H1 (cell line): ENCODE data around the gene TSC2. TPM values are rescaled to one million over a fixed set of nuclear protein-coding genes. Genes with fewer than 3 reads are reported as not detected.

ENCODE experiments used
- CTCF ChIA-PET: fragments of 300-600 bp; sonication (Branson Sonifier 250); formaldehyde crosslinking; loops from one replicate; lab custom pipeline; 2021; ENCODE audit not compliant: partially characterized antibody; lab: Charles Lee
- POLR2A ChIA-PET: fragments of 300-600 bp; sonication (Branson Sonifier 250); formaldehyde crosslinking; loops from one replicate; lab custom pipeline; 2021; ENCODE audit warnings: inconsistent platforms; ENCODE audit not compliant: partially characterized antibody; lab: Charles Lee
- DNase-seq, 2 experiments: peaks; one replicate each; pipeline versions ENCODE4 v3.0.0 to v3.0.0-alpha.2; 2010 to 2022; ENCODE audit warnings: low spot score in 2 of 2, low read depth in 1 of 2, mixed read lengths in 1 of 2
- FAIRE-seq: peaks from 2 replicates; lab custom pipeline; 2011; peaks lifted over from hg19 to GRCh38; lab: Jason Lieb, UNC
- H2AFZ ChIP-seq: 2 replicates; pipeline ENCODE4 v1.8.1; 2012; ENCODE audit warnings: low read length, inconsistent platforms
- H2AK5ac ChIP-seq: 2 replicates; pipeline ENCODE4 v1.6.1; 2013; ENCODE audit warnings: low read depth, low read length
- H2BK120ac ChIP-seq: replicated peaks from 2 replicates; pipeline ENCODE3; 2013; ENCODE audit warnings: low read depth, low read length, inconsistent platforms
- H2BK12ac ChIP-seq: 2 replicates; pipeline ENCODE4 v1.6.1; 2013; ENCODE audit warnings: low read depth, low read length
- H2BK15ac ChIP-seq: 2 replicates; pipeline ENCODE4 v1.6.1; 2013; ENCODE audit warnings: low read length
- H2BK20ac ChIP-seq: 2 replicates; pipeline ENCODE4 v1.6.1; 2013; ENCODE audit warnings: low read length
- H2BK5ac ChIP-seq: 2 replicates; pipeline ENCODE4 v1.6.1; 2013; ENCODE audit warnings: low read depth, low read length
- H3K14ac ChIP-seq: 2 replicates; pipeline ENCODE4 v1.6.1; 2013; ENCODE audit warnings: inconsistent platforms; ENCODE audit not compliant: insufficient read length
- H3K18ac ChIP-seq: 2 replicates; pipeline ENCODE4 v1.6.1; 2013; ENCODE audit warnings: low read length; ENCODE audit errors: extremely low read depth
- H3K23ac ChIP-seq: 2 replicates; pipeline ENCODE4 v1.6.1; 2013; ENCODE audit warnings: inconsistent platforms; ENCODE audit not compliant: insufficient read length
- H3K23me2 ChIP-seq: 2 replicates; pipeline ENCODE4 v1.6.1; 2013; ENCODE audit warnings: low read depth, low read length
- H3K27ac ChIP-seq: 2 replicates; pipeline ENCODE4 v1.6.1; 2011; ENCODE audit warnings: low read depth, low read length, inconsistent platforms
- H3K27me3 ChIP-seq, 4 experiments: replicated peaks in 1 of 4; 1 replicate in 1 of 4; 2 replicates in 3 of 4; pipeline versions ENCODE4 v1.6.1 to v1.8.1; 2011 to 2013; ENCODE audit warnings: low read length in 3 of 4, mild to moderate bottlenecking in 3 of 4, inconsistent platforms in 2 of 4, mixed read lengths in 2 of 4, moderate library complexity in 1 of 4; ENCODE audit not compliant: control insufficient read depth in 3 of 4, insufficient read depth in 3 of 4; ENCODE audit errors: extremely low read depth in 1 of 4
- H3K36me3 ChIP-seq, 4 experiments: 2 replicates each; pipeline versions ENCODE4 v1.6.1 to v1.8.1; 2011 to 2013; ENCODE audit warnings: mild to moderate bottlenecking in 4 of 4, low read length in 3 of 4, moderate library complexity in 2 of 4, control low read depth in 1 of 4, inconsistent platforms in 1 of 4; ENCODE audit not compliant: insufficient read depth in 4 of 4, control insufficient read depth in 2 of 4
- H3K4ac ChIP-seq: replicated peaks from 2 replicates; pipeline ENCODE3; 2013; ENCODE audit warnings: low read length, low read depth, mixed read lengths, inconsistent platforms; ENCODE audit not compliant: insufficient read length
- H3K4me1 ChIP-seq, 4 experiments: replicated peaks in 1 of 4; 1 replicate in 1 of 4; 2 replicates in 3 of 4; pipeline versions ENCODE4 v1.6.1 to v1.8.1; 2011 to 2013; ENCODE audit warnings: low read length in 3 of 4, inconsistent platforms in 2 of 4, mixed read lengths in 1 of 4; ENCODE audit not compliant: insufficient read depth in 4 of 4, control insufficient read depth in 3 of 4
- H3K4me2 ChIP-seq, 2 experiments: 2 replicates each; pipeline versions ENCODE4 v1.6.1 to v1.8.1; 2011 to 2013; ENCODE audit warnings: low read depth in 2 of 2, low read length in 2 of 2, control low read depth in 1 of 2, inconsistent platforms in 1 of 2, mild to moderate bottlenecking in 1 of 2; ENCODE audit not compliant: insufficient read depth in 1 of 2
- H3K4me3 ChIP-seq, 4 experiments: fragments of 200-600, 300-600 bp in 1 of 4; sonication (generic), shearing (Covaris generic), sonication (Bioruptor Twin) in 1 of 4; 2 replicates each; pipeline versions ENCODE4 v1.5.1 to v1.8.1; 2011 to 2016; ENCODE audit warnings: low read length in 4 of 4, low read depth in 3 of 4, control low read depth in 2 of 4, inconsistent platforms in 2 of 4, mild to moderate bottlenecking in 2 of 4, mixed read lengths in 1 of 4, moderate library complexity in 1 of 4; ENCODE audit not compliant: insufficient read depth in 2 of 4; ENCODE audit errors: extremely low read depth in 1 of 4
- H3K56ac ChIP-seq: replicated peaks from 2 replicates; pipeline ENCODE3; 2013; ENCODE audit warnings: low read depth, mild to moderate bottlenecking, mixed read lengths, low read length, inconsistent platforms; ENCODE audit not compliant: insufficient read length
- H3K79me1 ChIP-seq: 2 replicates; pipeline ENCODE4 v1.6.1; 2013; ENCODE audit warnings: low read depth, low read length, control low read depth
- H3K79me2 ChIP-seq, 2 experiments: 2 replicates each; pipeline versions ENCODE4 v1.6.1 to v1.8.1; 2012 to 2013; ENCODE audit warnings: low read length in 2 of 2, mild to moderate bottlenecking in 2 of 2, inconsistent platforms in 1 of 2; ENCODE audit not compliant: insufficient read depth in 2 of 2, control insufficient read depth in 1 of 2
- H3K9ac ChIP-seq, 4 experiments: replicated peaks in 1 of 4; 1 replicate in 1 of 4; 2 replicates in 3 of 4; pipeline versions ENCODE4 v1.6.1 to v1.8.1; 2011 to 2013; ENCODE audit warnings: low read depth in 3 of 4, low read length in 3 of 4, control low read depth in 2 of 4, mild to moderate bottlenecking in 2 of 4, moderate library complexity in 2 of 4, inconsistent platforms in 1 of 4; ENCODE audit errors: extremely low read depth in 1 of 4
- H3K9me3 ChIP-seq, 2 experiments: 2 replicates each; pipeline versions ENCODE4 v1.6.1 to v1.8.1; 2012 to 2013; ENCODE audit warnings: mild to moderate bottlenecking in 2 of 2, moderate library complexity in 2 of 2, control low read depth in 1 of 2, inconsistent platforms in 1 of 2, low read depth in 1 of 2, low read length in 1 of 2, mixed read lengths in 1 of 2; ENCODE audit not compliant: insufficient read depth in 2 of 2
- H4K20me1 ChIP-seq, 2 experiments: replicated peaks in 1 of 2; 2 replicates each; pipeline versions ENCODE3 to v1.8.1; 2011 to 2013; ENCODE audit warnings: inconsistent platforms in 2 of 2, low read length in 2 of 2, mild to moderate bottlenecking in 1 of 2; ENCODE audit not compliant: insufficient read depth in 2 of 2, control insufficient read depth in 1 of 2
- H4K5ac ChIP-seq: 2 replicates; pipeline ENCODE4 v1.6.1; 2013; ENCODE audit warnings: low read length, low read depth, mixed read lengths, inconsistent platforms; ENCODE audit not compliant: insufficient read length
- H4K8ac ChIP-seq: 2 replicates; pipeline ENCODE4 v1.8.0; 2013; ENCODE audit warnings: mild to moderate bottlenecking, moderate library complexity, low read length, inconsistent platforms; ENCODE audit not compliant: insufficient read depth; ENCODE audit errors: extremely low read depth
- H4K91ac ChIP-seq: replicated peaks from 2 replicates; pipeline ENCODE3; 2013; ENCODE audit warnings: low read length, mixed read lengths, inconsistent platforms; ENCODE audit not compliant: insufficient read length
- ATF2 ChIP-seq: IDR thresholded peaks from 2 replicates; pipeline ENCODE4 v1.6.1; 2012; ENCODE audit warnings: low read length, inconsistent platforms
- CHD2 ChIP-seq: IDR thresholded peaks from 2 replicates; pipeline ENCODE4 v1.6.1; 2012; ENCODE audit warnings: low read length, improper control_type of control experiment
- EP300 ChIP-seq, 2 experiments: IDR thresholded peaks; 1 replicate in 1 of 2; 2 replicates in 1 of 2; pipeline ENCODE4 v1.6.1; 2011 to 2012; ENCODE audit warnings: low read depth in 2 of 2, low read length in 2 of 2, mild to moderate bottlenecking in 2 of 2, borderline replicate concordance in 1 of 2, inconsistent platforms in 1 of 2, moderate library complexity in 1 of 2
- EZH2 ChIP-seq: fragments of 200-600 bp; sonication (generic); IDR thresholded peaks from 2 replicates; pipeline ENCODE4 v1.7.1; 2012; ENCODE audit warnings: low read depth, mild to moderate bottlenecking, moderate library complexity, low read length, inconsistent platforms; ENCODE audit not compliant: severe bottlenecking
- HDAC2 ChIP-seq, 2 experiments: fragments of 300-600 bp in 1 of 2; sonication (generic) in 1 of 2; IDR thresholded peaks; 2 replicates each; pipeline ENCODE4 v1.6.1; 2011 to 2012; ENCODE audit warnings: low read depth in 2 of 2, low read length in 2 of 2, mild to moderate bottlenecking in 2 of 2, moderate library complexity in 2 of 2, borderline replicate concordance in 1 of 2, inconsistent platforms in 1 of 2
- POLR2AphosphoS5 ChIP-seq: IDR thresholded peaks from 2 replicates; pipeline ENCODE4 v1.6.1; 2011; ENCODE audit warnings: low read depth, low read length
- SIN3A ChIP-seq, 2 experiments: IDR thresholded peaks in 1 of 2; conservative IDR thresholded peaks in 1 of 2; 2 replicates each; pipeline ENCODE4 v1.6.1; 2011 to 2012; ENCODE audit warnings: low read length in 2 of 2, improper control_type of control experiment in 1 of 2, low read depth in 1 of 2, mild to moderate bottlenecking in 1 of 2
- SRF ChIP-seq: IDR thresholded peaks from 2 replicates; pipeline ENCODE4 v1.6.1; 2011; ENCODE audit warnings: mild to moderate bottlenecking, low read depth, low read length, moderate library complexity
- TAF1 ChIP-seq: IDR thresholded peaks from 2 replicates; pipeline ENCODE4 v1.6.1; 2011; ENCODE audit warnings: mild to moderate bottlenecking, low read depth, low read length
- WGBS, 2 experiments: shearing (Covaris generic) in 1 of 2; methylation state at CpG; one replicate each; pipeline versions ENCODE4 v1.1.6 to v1.1.7; 2013 to 2015; ENCODE audit warnings: low lambda C conversion rate in 2 of 2, mixed read lengths in 2 of 2, inconsistent platforms in 1 of 2, low coverage in 1 of 2, missing lambda C conversion rate in 1 of 2; ENCODE audit not compliant: insufficient replicate concordance in 2 of 2, insufficient coverage in 1 of 2, insufficient read length in 1 of 2; ENCODE audit errors: extremely low coverage in 1 of 2, missing lambda C conversion rate in 1 of 2; 5-methylcytosine and 5-hydroxymethylcytosine counted together
- polyA plus RNA-seq, 7 experiments: library from polyadenylated mRNA; depleted of rRNA in 3 of 7; stranded (reverse) in 5 of 7; unstranded in 2 of 7; fragments of >200 nt in 5 of 7; fragments of 200-250 nt in 2 of 7; gene quantifications; 1 replicate in 5 of 7; 2 replicates in 1 of 7; 4 replicates in 1 of 7; pipeline versions ENCODE4 v1.2.1 to v1.2.3, GENCODE V29; 2011 to 2013; ENCODE audit warnings: missing spikeins in 2 of 7, mixed read lengths in 2 of 7
- total RNA-seq: library from RNA; stranded (reverse); fragmentation: NEBNext Ultra II Directional; extraction: Animal tissue kit (Norgen Biotek cat#: 25700); gene quantifications from 2 replicates; pipeline ENCODE4 v1.2.1, GENCODE V29; 2021

Gene TSC2
- total and polyA plus RNA-seq, 2 of the 8 experiments (the other 6 are each of a cell fraction or from before 2014, with no cell fraction given): 65.9 to 96.6 TPM

- Histone ChIP-seq H3K23me2 (no peaks in the 10 kb centered on the region), H3K56ac (no peak overlapping the region), H3K14ac (no peak overlapping the region), H4K20me1 (peaks cover 0 to 5% of the 10 kb centered on the region in 2 experiments), H3K36me3 (peaks cover 0 to 3% (median 0%) of the 10 kb centered on the region in 4 experiments; a peak in 1 of 8 replicates), H3K79me2 (no peaks in the 10 kb centered on the region), H3K4me1 (peaks cover 0 to 4% (median 0%) of the 10 kb centered on the region in 4 experiments; a peak in 3 of 7 replicates), H3K18ac (no peak overlapping the region), H3K9me3 (no peaks in the 10 kb centered on the region), H3K9ac (no peak overlapping the region), H4K8ac (no peak overlapping the region), H2BK12ac (no peak overlapping the region), H2AFZ (no peak overlapping the region), H3K23ac (no peak overlapping the region), H2BK20ac (no peak overlapping the region), H3K27me3 (no peaks in the 10 kb centered on the region), H4K91ac (no peak overlapping the region), H2BK5ac (no peak overlapping the region), H3K4ac (no peak overlapping the region), H4K5ac (no peak overlapping the region), H2AK5ac (no peak overlapping the region), H2BK15ac (no peak overlapping the region), H3K79me1 (no peaks in the 10 kb centered on the region), H3K4me2 (no peak overlapping the region), H3K27ac (no peak overlapping the region), H2BK120ac (no peak overlapping the region), H3K4me3 (no peak overlapping the region)
- ChIA-PET POLR2A (interaction anchor here (0.6 to 2.0 kb wide), 8 partner anchors 8 to 114 kb away, joined by 3 to 9 read pairs (median 4); partner anchors contain the start of genes RPS2 and TRAF7), CTCF (interaction anchor here (0.6 to 1.9 kb wide), 11 partner anchors 9 to 459 kb away, joined by 3 to 9 read pairs (median 4); no protein-coding TSS in a partner anchor)
- 92% methylated on average over 13 of the region's 20 CpGs; no CpG with 5 or more reads in 1 of the 2 experiments for WGBS, 2 experiments
- DNase-seq: no peak
- no peak for FAIRE-seq
- no peak for TF ChIP-seq EZH2
- TF ChIP-seq CHD2: no peak
- TF ChIP-seq HDAC2 (IDR thresholded peaks at IDR 0.05; ENCODE audit: borderline replicate concordance in 1 of 2, low read depth in 2 of 2, low read length in 2 of 2): no peak
- no peak for TF ChIP-seq SIN3A (conservative IDR thresholded peaks at IDR 0.05 in 1 of 2, IDR thresholded peaks at IDR 0.05 in 1 of 2; ENCODE audit: low read depth in 1 of 2, low read length in 2 of 2)
- no peak for TF ChIP-seq ATF2
- TF ChIP-seq SRF: no peak
- no peak for TF ChIP-seq TAF1
- TF ChIP-seq POLR2AphosphoS5: no peak
- no peak for TF ChIP-seq EP300 (IDR thresholded peaks at IDR 0.05; ENCODE audit: borderline replicate concordance in 1 of 2, low read depth in 2 of 2, low read length in 2 of 2)
Observed at GRCh38 chr16:2040787-2041522, 6.8 kb upstream of the TSC2 start.
